Erythroblast (primary cell): ENCODE data around the gene ANKDD1B.

ENCODE experiments used
- GATA1 ChIP-seq: IDR thresholded peaks from 2 replicates; pipeline ENCODE4 v1.6.1; 2011; ENCODE audit warnings: low read depth, mild to moderate bottlenecking, control low read depth, low read length, moderate library complexity
- POLR2A ChIP-seq: IDR thresholded peaks from 2 replicates; pipeline ENCODE4 v1.6.1; 2011; ENCODE audit warnings: mild to moderate bottlenecking, low read length

- TF ChIP-seq POLR2A: no peak
- no peak for TF ChIP-seq GATA1
Measured at GRCh38 chr5:75707911-75708509, 96.8 kb downstream of the ANKDD1B start.
